ENCODE results near the gene HASPIN. TPM values are rescaled to one million over a fixed set of nuclear protein-coding genes. Genes with fewer than 3 reads are reported as not detected.

HASPIN gene
- polyA plus RNA-seq, 3 donors = 0.05 TPM; not detected in 2

- no peak overlapping the region for H3K27ac ChIP-seq (ENCODE audit: low read depth in 1 of 2, low read length in 2 of 2)
- H3K9me3 ChIP-seq (replicated peaks in 1 of 2; ENCODE audit: control insufficient read depth in 1 of 2, insufficient read depth in 1 of 2, low read length in 2 of 2) = no peaks in the 10 kb centered on the region
- H3K9me3 Mint-ChIP-seq = peaks cover 0 to 3% (median 0%) of the 10 kb centered on the region in 7 donors
- H3K27ac Mint-ChIP-seq = peak overlapping the region in 3 of 7 donors; percentile 66 to 72 (median 66)
- peaks cover 28% of the 10 kb centered on the region for H3K4me1 Mint-ChIP-seq
- H3K36me3 Mint-ChIP-seq = no peaks in the 10 kb centered on the region
- DNase-seq = peak in 1 of 3 donors; percentile 28
- peaks cover 18 to 32% of the 10 kb centered on the region in 2 donors for H3K4me1 ChIP-seq (ENCODE audit: control insufficient read depth in 1 of 2, insufficient read depth in 2 of 2, low read length in 2 of 2)
- peaks cover 6 to 15% (median 10%) of the 10 kb centered on the region in 3 donors for H3K27me3 Mint-ChIP-seq (ENCODE audit: low read depth in 3 of 3)
- no peak for TF ChIP-seq CTCF (IDR thresholded peaks at IDR 0.05)
- peak overlapping the region; percentile 22 to 63 for H3K4me3 Mint-ChIP-seq
- no peak overlapping the region for H3K4me2 ChIP-seq (replicated peaks; ENCODE audit: extremely low read depth, low read length, poor library complexity, severe bottlenecking)
- intact Hi-C loops (cut with micrococcal nuclease) = loop anchor here (5.0 kb wide), 2 partner anchors 41 to 146 kb away; partner anchors contain the start of gene HASPIN (in 2 of the 2)
- no peaks in the 10 kb centered on the region for H3K36me3 ChIP-seq (replicated peaks in 1 of 2; ENCODE audit: control insufficient read depth in 1 of 2, insufficient read depth in 2 of 2, low read length in 2 of 2)
- no peaks in the 10 kb centered on the region for H3K79me2 ChIP-seq (ENCODE audit: insufficient read depth, low read length)
- no peak overlapping the region for H3K9ac ChIP-seq (ENCODE audit: insufficient read depth, low read length, poor library complexity, severe bottlenecking)
- H2AFZ ChIP-seq (ENCODE audit: insufficient read depth, low read depth, low read length, poor library complexity, severe bottlenecking) = peak overlapping the region; percentile 20
- WGBS (ENCODE audit: insufficient coverage) = 98% methylated on average over 11 of the region's 20 CpGs
- no peaks in the 10 kb centered on the region for H4K20me1 ChIP-seq (ENCODE audit: insufficient read depth, low read length)
- no peak overlapping the region for H3K4me3 ChIP-seq (replicated peaks in 1 of 3; ENCODE audit: low read depth in 2 of 3, low read length in 3 of 3)
- H3K27me3 ChIP-seq (ENCODE audit: control insufficient read depth in 2 of 2, insufficient read depth in 2 of 2, low read length in 2 of 2) = no peaks in the 10 kb centered on the region
These were observed 42.1 kb upstream of the HASPIN start for GRCh38 chr17:3681565-3681964.

- no peaks in the 10 kb centered on the region for H3K36me3 ChIP-seq (replicated peaks in 1 of 2; ENCODE audit: control insufficient read depth in 1 of 2, insufficient read depth in 2 of 2, low read length in 2 of 2)
- H3K4me1 ChIP-seq (ENCODE audit: control insufficient read depth in 1 of 2, insufficient read depth in 2 of 2, low read length in 2 of 2) = peaks cover 18 to 32% of the 10 kb centered on the region in 2 donors
These were observed 41.7 kb upstream of the HASPIN start for GRCh38 chr17:3682033-3682432.

More at GRCh38 chr17:3682033-3682432, 41.7 kb upstream of the HASPIN start:
- H3K9me3 ChIP-seq (replicated peaks in 1 of 2; ENCODE audit: control insufficient read depth in 1 of 2, insufficient read depth in 1 of 2, low read length in 2 of 2) = no peaks in the 10 kb centered on the region
- no peaks in the 10 kb centered on the region for H3K27me3 ChIP-seq (ENCODE audit: control insufficient read depth in 2 of 2, insufficient read depth in 2 of 2, low read length in 2 of 2)
- Mint-ChIP-seq H3K9me3 (peaks cover 0 to 3% (median 0%) of the 10 kb centered on the region in 7 donors), H3K27me3 (ENCODE audit: low read depth in 3 of 3) (peaks cover 6 to 15% (median 10%) of the 10 kb centered on the region in 3 donors), H3K4me1 (peaks cover 28% of the 10 kb centered on the region), H3K4me3 (peak overlapping the region; percentile 22 to 63), H3K36me3 (no peaks in the 10 kb centered on the region), H3K27ac (peak overlapping the region in 1 of 7 donors; percentile 32)
- WGBS (ENCODE audit: insufficient coverage) = 98% methylated on average over 11 of the region's 12 CpGs
- no peak overlapping the region for H3K4me2 ChIP-seq (replicated peaks; ENCODE audit: extremely low read depth, low read length, poor library complexity, severe bottlenecking)
- intact Hi-C loops (cut with micrococcal nuclease) = loop anchor here (2.0 to 5.0 kb wide), 3 partner anchors 40 to 145 kb away; partner anchors contain the start of gene HASPIN (in 2 of the 2)
- H3K9ac ChIP-seq (ENCODE audit: insufficient read depth, low read length, poor library complexity, severe bottlenecking) = no peak overlapping the region
- H3K79me2 ChIP-seq (ENCODE audit: insufficient read depth, low read length) = no peaks in the 10 kb centered on the region
- no peaks in the 10 kb centered on the region for H4K20me1 ChIP-seq (ENCODE audit: insufficient read depth, low read length)
- DNase-seq = no peak
- H3K27ac ChIP-seq (ENCODE audit: low read depth in 1 of 2, low read length in 2 of 2) = no peak overlapping the region
- peak overlapping the region; percentile 20 for H2AFZ ChIP-seq (ENCODE audit: insufficient read depth, low read depth, low read length, poor library complexity, severe bottlenecking)
- no peak for TF ChIP-seq CTCF (IDR thresholded peaks at IDR 0.05)
- H3K4me3 ChIP-seq (replicated peaks in 1 of 3; ENCODE audit: low read depth in 2 of 3, low read length in 3 of 3) = no peak overlapping the region

All from CD14-positive monocyte (primary cell).